ENCODE results near the gene ATE1. TPM values are rescaled to one million over a fixed set of nuclear protein-coding genes. Genes with fewer than 3 reads are reported as not detected.

Gene ATE1
- total and polyA plus RNA-seq, 8 donors, result 2.8 to 15.4 (median 8.5) TPM

GRCh38 chr10:121880895-121881294, 46.9 kb downstream of the ATE1 start:
- no peak for ATAC-seq
- intact Hi-C loops (cut with DNase I), result loop anchor here in 1 of 3 donors (10.0 kb wide), 1 partner anchor 936 kb away; no protein-coding TSS in a partner anchor

GRCh38 chr10:121879476-121879875, 48.4 kb downstream of the ATE1 start:
- ATAC-seq, result no peak
- Histone ChIP-seq H3K27ac (no peak overlapping the region), H3K36me3 (no peaks in the 10 kb centered on the region), H3K4me3 (no peak overlapping the region), H3K27me3 (no peaks in the 10 kb centered on the region), H3K4me1 (peaks cover 0 to 2% (median 0%) of the 10 kb centered on the region in 3 donors), H3K9me3 (no peaks in the 10 kb centered on the region)
- no peak for DNase-seq
- TF ChIP-seq CTCF (IDR thresholded peaks at IDR 0.05), result no peak
- WGBS, 2 donors, result 82 to 88% methylated on average over 4 of the region's 4 CpGs
- FAIRE-seq, result no peak
- intact Hi-C loops (cut with DNase I), result no loop called here

More at GRCh38 chr10:121880895-121881294, 46.9 kb downstream of the ATE1 start:
- Histone ChIP-seq H3K9me3 (no peaks in the 10 kb centered on the region), H3K4me1 (peaks cover 0 to 2% (median 0%) of the 10 kb centered on the region in 3 donors), H3K4me3 (no peak overlapping the region), H3K27me3 (no peaks in the 10 kb centered on the region), H3K36me3 (no peaks in the 10 kb centered on the region), H3K27ac (no peak overlapping the region)
- no peak for TF ChIP-seq CTCF (IDR thresholded peaks at IDR 0.05)
- DNase-seq (no peak), FAIRE-seq (no peak)

GRCh38 chr10:121873236-121873635, 54.6 kb downstream of the ATE1 start:
- no peaks in the 10 kb centered on the region for H3K27me3 ChIP-seq
- WGBS, 2 donors, result 95 to 96% methylated on average over 3 of the region's 3 CpGs
- no peaks in the 10 kb centered on the region for H3K4me1 ChIP-seq
- DNase-seq (no peak), FAIRE-seq (no peak), ATAC-seq (no peak)
- no peaks in the 10 kb centered on the region for H3K9me3 ChIP-seq
- intact Hi-C loops (cut with DNase I), result no loop called here
- H3K27ac ChIP-seq, result no peak overlapping the region
- TF ChIP-seq CTCF (IDR thresholded peaks at IDR 0.05), result no peak
- no peak overlapping the region for H3K4me3 ChIP-seq
- no peaks in the 10 kb centered on the region for H3K36me3 ChIP-seq

- no peaks in the 10 kb centered on the region for H3K4me1 ChIP-seq
- no peaks in the 10 kb centered on the region for H3K9me3 ChIP-seq
- DNase-seq, result no peak
- TF ChIP-seq CTCF (IDR thresholded peaks at IDR 0.05), result no peak
- 95 to 97% methylated on average over 1 of the region's 1 CpG for WGBS, 2 donors
- H3K27ac ChIP-seq, result no peak overlapping the region
- H3K27me3 ChIP-seq, result no peaks in the 10 kb centered on the region
- H3K36me3 ChIP-seq, result no peaks in the 10 kb centered on the region
- ATAC-seq, result no peak
- no peak overlapping the region for H3K4me3 ChIP-seq
- FAIRE-seq, result no peak
- intact Hi-C loops (cut with DNase I), result no loop called here
Measured at GRCh38 chr10:121870413-121870812, 57.4 kb downstream of the ATE1 start.

GRCh38 chr10:121865554-121865953, 62.3 kb downstream of the ATE1 start:
- DNase-seq (no peak), ATAC-seq (no peak), FAIRE-seq (no peak)
- TF ChIP-seq CTCF (IDR thresholded peaks at IDR 0.05), result no peak
- Histone ChIP-seq H3K4me1 (no peaks in the 10 kb centered on the region), H3K36me3 (no peaks in the 10 kb centered on the region), H3K9me3 (no peaks in the 10 kb centered on the region), H3K27me3 (no peaks in the 10 kb centered on the region), H3K27ac (no peak overlapping the region), H3K4me3 (no peak overlapping the region)
- intact Hi-C loops (cut with DNase I), result no loop called here
- WGBS, 2 donors, result 89% methylated on average over 4 of the region's 4 CpGs
